Thyroid gland (tissue), 4 donors: ENCODE results near the gene ALOXE3.

Experiments
- CTCF ChIP-seq, 6 experiments: fragments of 200-600 bp in 3 of 6; fragments of 450-650 bp in 3 of 6; sonication (generic) in 3 of 6; IDR thresholded peaks; one replicate each; pipeline ENCODE4 v1.5.1; 2016 to 2019; ENCODE audit warnings: antibody characterized with exemption in 6 of 6, mild to moderate bottlenecking in 2 of 6, inconsistent platforms in 1 of 6, moderate library complexity in 1 of 6
- POLR2A ChIP-seq, 2 donors: fragments of 450-650 bp; IDR thresholded peaks; one replicate each; pipeline ENCODE4 v1.6.1; 2017; ENCODE audit warnings: antibody characterized with exemption in 2 of 2, mild to moderate bottlenecking in 2 of 2, moderate library complexity in 1 of 2

GRCh38 chr17:8137645-8138373 is 19.5 kb upstream of the ALOXE3 start:
- TF ChIP-seq CTCF (IDR thresholded peaks at IDR 0.05) (no peak), POLR2A (IDR thresholded peaks at IDR 0.05) (peak in 1 of 2 donors; percentile 7)
